GM12878 (cell line): ENCODE data around the gene WWOX.

Experiments
- EP300 ChIP-seq, 2 experiments: fragments of 150-350 bp in 1 of 2; IDR thresholded peaks; 2 replicates each; pipeline ENCODE4 v1.6.1; 2011 to 2012; ENCODE audit warnings: low read depth in 2 of 2, low read length in 2 of 2, borderline replicate concordance in 1 of 2, improper control_type of control experiment in 1 of 2, inconsistent platforms in 1 of 2; ENCODE audit not compliant: control insufficient read depth in 1 of 2
- HDAC6 ChIP-seq: fragments of 200-600 bp; sonication (generic); IDR thresholded peaks from one replicate; pipeline ENCODE4 v1.8.0; 2017; ENCODE audit warnings: antibody characterized with exemption; ENCODE audit not compliant: unreplicated experiment
- HDGF ChIP-seq: fragments of 450-650 bp; IDR thresholded peaks from 2 replicates; pipeline ENCODE4 v1.6.1; 2016; ENCODE audit warnings: antibody characterized with exemption
- PAX8 ChIP-seq: fragments of 450-650 bp; IDR thresholded peaks from 2 replicates; pipeline ENCODE4 v1.6.1; 2017; ENCODE audit warnings: mild to moderate bottlenecking, moderate library complexity
- PBX3 ChIP-seq: IDR thresholded peaks from 2 replicates; pipeline ENCODE4 v1.6.1; 2011; ENCODE audit warnings: mild to moderate bottlenecking, low read depth, low read length, moderate library complexity; ENCODE audit not compliant: insufficient replicate concordance
- POLR2AphosphoS5 ChIP-seq: IDR thresholded peaks from 2 replicates; pipeline ENCODE4 v1.6.1; 2011; ENCODE audit warnings: mild to moderate bottlenecking, low read length, inconsistent platforms
- SMC3 ChIP-seq: IDR thresholded peaks from 2 replicates; pipeline ENCODE4 v1.6.1; 2011; ENCODE audit warnings: low read length, improper control_type of control experiment, borderline replicate concordance
- SP1 ChIP-seq: IDR thresholded peaks from one replicate; pipeline ENCODE4 v1.6.1; 2011; ENCODE audit warnings: low read depth, low read length
- YY1 ChIP-seq: IDR thresholded peaks from 2 replicates; pipeline ENCODE4 v1.6.1; 2011; ENCODE audit warnings: low read depth, mild to moderate bottlenecking, low read length
- ZNF217 ChIP-seq: fragments of 450-650 bp; IDR thresholded peaks from 2 replicates; pipeline ENCODE4 v1.6.1; 2017; ENCODE audit warnings: antibody characterized with exemption, mild to moderate bottlenecking
- TF ChIP-seq, protein P1 (sequence below), 3 experiments: IDR thresholded peaks in 2 of 3; conservative IDR thresholded peaks in 1 of 3; 2 replicates each; pipeline ENCODE4 v1.5.1; 2011; ENCODE audit warnings: low read depth in 3 of 3, low read length in 3 of 3, mild to moderate bottlenecking in 3 of 3, control low read depth in 2 of 3, moderate library complexity in 2 of 3, inconsistent platforms in 1 of 3, mixed read lengths in 1 of 3; ENCODE audit not compliant: control insufficient read depth in 2 of 3, insufficient read depth in 1 of 3; ENCODE audit errors: extremely low read depth in 1 of 3

DNA sequence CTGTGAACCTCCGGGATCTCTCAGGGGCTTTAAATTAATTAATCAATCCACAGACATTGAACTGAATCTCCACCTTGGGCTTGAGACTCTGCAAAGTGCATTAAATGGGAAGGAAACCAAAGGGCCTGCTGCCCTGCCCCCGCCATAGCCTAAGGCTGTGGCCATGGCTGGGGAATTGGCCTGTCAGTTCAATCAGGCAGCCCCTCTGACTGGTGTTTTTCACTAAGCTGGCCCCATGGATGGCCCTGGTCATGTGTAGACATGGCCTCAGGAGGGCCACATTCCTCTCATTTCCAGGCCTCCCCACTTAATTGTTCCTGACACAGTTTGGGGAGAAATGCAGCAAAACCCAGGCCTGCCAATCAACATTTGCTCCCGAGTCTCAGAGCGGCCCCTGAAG, 499.8 kb downstream of the WWOX start:
- TF ChIP-seq YY1 (no peak), HDAC6 (no peak), PBX3 (no peak), SP1 (no peak), PAX8 (no peak), POLR2AphosphoS5 (no peak), HDGF (no peak), ZNF217 (no peak), SMC3 (no peak), EP300 (IDR thresholded peaks at IDR 0.05; ENCODE audit: borderline replicate concordance in 1 of 2, control insufficient read depth in 1 of 2, low read depth in 2 of 2, low read length in 2 of 2) (no peak)
- TF ChIP-seq, protein P1, sequence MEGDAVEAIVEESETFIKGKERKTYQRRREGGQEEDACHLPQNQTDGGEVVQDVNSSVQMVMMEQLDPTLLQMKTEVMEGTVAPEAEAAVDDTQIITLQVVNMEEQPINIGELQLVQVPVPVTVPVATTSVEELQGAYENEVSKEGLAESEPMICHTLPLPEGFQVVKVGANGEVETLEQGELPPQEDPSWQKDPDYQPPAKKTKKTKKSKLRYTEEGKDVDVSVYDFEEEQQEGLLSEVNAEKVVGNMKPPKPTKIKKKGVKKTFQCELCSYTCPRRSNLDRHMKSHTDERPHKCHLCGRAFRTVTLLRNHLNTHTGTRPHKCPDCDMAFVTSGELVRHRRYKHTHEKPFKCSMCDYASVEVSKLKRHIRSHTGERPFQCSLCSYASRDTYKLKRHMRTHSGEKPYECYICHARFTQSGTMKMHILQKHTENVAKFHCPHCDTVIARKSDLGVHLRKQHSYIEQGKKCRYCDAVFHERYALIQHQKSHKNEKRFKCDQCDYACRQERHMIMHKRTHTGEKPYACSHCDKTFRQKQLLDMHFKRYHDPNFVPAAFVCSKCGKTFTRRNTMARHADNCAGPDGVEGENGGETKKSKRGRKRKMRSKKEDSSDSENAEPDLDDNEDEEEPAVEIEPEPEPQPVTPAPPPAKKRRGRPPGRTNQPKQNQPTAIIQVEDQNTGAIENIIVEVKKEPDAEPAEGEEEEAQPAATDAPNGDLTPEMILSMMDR (IDR thresholded peaks at IDR 0.05 in 2 of 3, conservative IDR thresholded peaks at IDR 0.05 in 1 of 3; ENCODE audit: control insufficient read depth in 2 of 3, extremely low read depth in 1 of 3, insufficient read depth in 1 of 3, low read depth in 3 of 3, low read length in 3 of 3) = no peak
